GM19468 (cell line): ENCODE data around the gene POLD4.
"Not testable (repeated sequence)": the region's sequence is repeated elsewhere in the genome, so short reads cannot be mapped to it uniquely, and the experiment has no call there.

Experiments
- ATAC-seq: cut with Tn5 transposase; IDR thresholded peaks from one replicate; pipeline ENCODE4 v1.9.1; 2021; ENCODE audit warnings: mild to moderate bottlenecking, moderate library complexity, moderate number of reproducible peaks; ENCODE audit not compliant: unreplicated experiment; ENCODE audit errors: extremely low read depth

The POLD4 gene

GRCh38 chr11:67320011-67320410 is 33.3 kb downstream of the POLD4 start:
- no peak for ATAC-seq

GRCh38 chr11:67318876-67319275 is 34.5 kb downstream of the POLD4 start:
- not testable (repeated sequence) for ATAC-seq

GRCh38 chr11:67317888-67318555 is 35.3 kb downstream of the POLD4 start:
- ATAC-seq = no peak

GRCh38 chr11:67317205-67317887 is 36.0 kb downstream of the POLD4 start:
- peak; percentile 40 for ATAC-seq

GRCh38 chr11:67316882-67317204 is 36.5 kb downstream of the POLD4 start:
- ATAC-seq = no peak

- ATAC-seq = no peak
These were observed 37.9 kb downstream of the POLD4 start for GRCh38 chr11:67315325-67315909.

- no peak for ATAC-seq
These were observed 39.1 kb downstream of the POLD4 start for GRCh38 chr11:67314218-67314617.

GRCh38 chr11:67313125-67313890 is 40.0 kb downstream of the POLD4 start:
- ATAC-seq = no peak

- no peak for ATAC-seq
These were observed 40.9 kb downstream of the POLD4 start for GRCh38 chr11:67312187-67313021.

- ATAC-seq = no peak
These were observed 41.7 kb downstream of the POLD4 start for GRCh38 chr11:67311556-67312082.

GRCh38 chr11:67311051-67311555 is 42.2 kb downstream of the POLD4 start:
- no peak for ATAC-seq

- ATAC-seq = no peak
These were observed 42.9 kb downstream of the POLD4 start for GRCh38 chr11:67310246-67311050.

- ATAC-seq = no peak
These were observed 43.7 kb downstream of the POLD4 start for GRCh38 chr11:67309661-67310061.

GRCh38 chr11:67309166-67309565 is 44.2 kb downstream of the POLD4 start:
- no peak for ATAC-seq

GRCh38 chr11:67308031-67308866 is 45.1 kb downstream of the POLD4 start:
- no peak for ATAC-seq

GRCh38 chr11:67307545-67308001 is 45.8 kb downstream of the POLD4 start:
- ATAC-seq = no peak

- ATAC-seq = no peak
These were observed 46.4 kb downstream of the POLD4 start for GRCh38 chr11:67306769-67307544.
